NCI-H2029 treated with DMSO at 0.1 percent for 48 hours (cell line): ENCODE measurements around the gene GDPD3.
A peak's percentile ranks its signal among the peaks of the same experiment; 100 is the strongest.

ENCODE experiments used
- DNase-seq: peaks from one replicate; lab custom pipeline; 2025; lab: John Stamatoyannopoulos, UW

GDPD3 gene

GRCh38 chr16:30095166-30096078, 17.9 kb downstream of the GDPD3 start:
- no peak for DNase-seq

- DNase-seq = no peak
These were observed 18.7 kb downstream of the GDPD3 start for GRCh38 chr16:30094541-30095165.

GRCh38 chr16:30092373-30093010, 20.8 kb downstream of the GDPD3 start:
- peak; percentile 83 for DNase-seq

- DNase-seq = peak; percentile 68
These were observed 21.6 kb downstream of the GDPD3 start, which contains the start of gene TBX6 for GRCh38 chr16:30091474-30092372. TBX6 (minus strand) TSS chr16:30091924; CDS start chr16:30091193, 731 bp downstream.

- DNase-seq = no peak
These were observed 22.6 kb downstream of the GDPD3 start for GRCh38 chr16:30090610-30091331.

GRCh38 chr16:30088832-30089624, 24.3 kb downstream of the GDPD3 start:
- DNase-seq = no peak

GRCh38 chr16:30088237-30088831, 25.0 kb downstream of the GDPD3 start:
- no peak for DNase-seq

GRCh38 chr16:30087181-30087898, 26.0 kb downstream of the GDPD3 start:
- no peak for DNase-seq

GRCh38 chr16:30086291-30087140, 26.8 kb downstream of the GDPD3 start:
- DNase-seq = no peak

GRCh38 chr16:30085820-30086219, 27.5 kb downstream of the GDPD3 start:
- DNase-seq = no peak

GRCh38 chr16:30085247-30085646, 28.1 kb downstream of the GDPD3 start:
- no peak for DNase-seq

GRCh38 chr16:30084816-30085159, 28.5 kb downstream of the GDPD3 start:
- DNase-seq = no peak

GRCh38 chr16:30084096-30084815, 29.1 kb downstream of the GDPD3 start:
- DNase-seq = no peak

GRCh38 chr16:30083216-30084055, 29.9 kb downstream of the GDPD3 start:
- DNase-seq = no peak

- DNase-seq = no peak
These were observed 30.7 kb downstream of the GDPD3 start for GRCh38 chr16:30082545-30083090.

- no peak for DNase-seq
These were observed 33.9 kb downstream of the GDPD3 start for GRCh38 chr16:30079480-30079879.
